Epithelial cell of proximal tubule (primary cell): ENCODE data around the gene RFXANK. TPM values are rescaled to one million over a fixed set of nuclear protein-coding genes. Genes with fewer than 3 reads are reported as not detected.
"Not testable (repeated sequence)": the region's sequence is repeated elsewhere in the genome, so short reads cannot be mapped to it uniquely, and the experiment has no call there.

ENCODE experiments used
- DNase-seq: peaks from one replicate; pipeline ENCODE4 v3.0.0-alpha.2; 2011; ENCODE audit warnings: low read depth
- H3K4me3 ChIP-seq: 2 replicates; pipeline ENCODE4 v1.5.1; 2011; ENCODE audit warnings: low read depth, mild to moderate bottlenecking, low read length
- CTCF ChIP-seq: conservative IDR thresholded peaks from 2 replicates; pipeline ENCODE4 v1.5.1; 2012; ENCODE audit warnings: low read depth, mild to moderate bottlenecking, low read length
- total RNA-seq: library from RNA; depleted of rRNA; stranded (reverse); fragments of >200 nt; gene quantifications from 2 replicates; pipeline ENCODE4 v1.2.3, GENCODE V29; 2015

Gene RFXANK
- 87.5 and 95.8 TPM in 2 replicates for total RNA-seq

GRCh38 chr19:19192078-19192882 lies at the start of gene RFXANK, which contains the start of gene BORCS8:
TSS of gene RFXANK (plus strand) at chr19:19192258. CDS start at chr19:19193947, 1,689 bp downstream.
TSS of gene BORCS8 (minus strand) at chr19:19192152. CDS start at chr19:19192117, 35 bp downstream.
- TF ChIP-seq CTCF: no peak
- peak within 1 kb of the TSS; percentile 100 for H3K4me3 ChIP-seq
- DNase-seq: peak; percentile 88

- no peak for TF ChIP-seq CTCF
- DNase-seq: no peak
- H3K4me3 ChIP-seq: no peak overlapping the region
These were observed 49.7 kb upstream of the RFXANK start for GRCh38 chr19:19142347-19142746.

- no peak for DNase-seq
- TF ChIP-seq CTCF: no peak
- no peak overlapping the region for H3K4me3 ChIP-seq
These were observed 46.8 kb upstream of the RFXANK start for GRCh38 chr19:19145281-19145680.

- DNase-seq: no peak
- TF ChIP-seq CTCF: peak; percentile 88
- no peak overlapping the region for H3K4me3 ChIP-seq
These were observed 46.1 kb upstream of the RFXANK start for GRCh38 chr19:19145684-19146608.

GRCh38 chr19:19146865-19147264 lies 45.2 kb upstream of the RFXANK start:
- no peak for DNase-seq
- no peak for TF ChIP-seq CTCF
- H3K4me3 ChIP-seq: no peak overlapping the region

GRCh38 chr19:19147344-19147743 lies 44.7 kb upstream of the RFXANK start:
- no peak for TF ChIP-seq CTCF
- H3K4me3 ChIP-seq: no peak overlapping the region
- DNase-seq: no peak

- not testable (repeated sequence) for H3K4me3 ChIP-seq, DNase-seq
These were observed 43.6 kb upstream of the RFXANK start for GRCh38 chr19:19148504-19148903.
